Ovary (tissue), 9 donors: ENCODE data around the gene FUCA2. TPM values are rescaled to one million over a fixed set of nuclear protein-coding genes. Genes with fewer than 3 reads are reported as not detected.

Source experiments
- DNase-seq, 5 donors: peaks; one replicate each; pipeline ENCODE4 v3.0.0-alpha.2; 2019 to 2020
- H3K27ac ChIP-seq, 2 donors: fragments of 200-600 bp; one replicate each; pipeline versions ENCODE4 v1.5.1 to v1.8.0; 2019 to 2022
- H3K27me3 ChIP-seq: fragments of 200-600 bp; one replicate; pipeline ENCODE4 v1.8.0; 2022
- H3K36me3 ChIP-seq: fragments of 200-600 bp; sonication (generic); one replicate; pipeline ENCODE4 v1.5.1; 2019
- H3K4me1 ChIP-seq: one replicate; pipeline ENCODE4 v1.8.1; 2013; ENCODE audit warnings: mild to moderate bottlenecking, moderate library complexity; ENCODE audit not compliant: insufficient read depth
- H3K4me3 ChIP-seq: fragments of 200-600 bp; sonication (generic); one replicate; pipeline ENCODE4 v1.5.1; 2017
- H3K9me3 ChIP-seq, 2 donors: fragments of 200-600 bp in 1 of 2; sonication (generic) in 1 of 2; one replicate each; pipeline versions ENCODE4 v1.5.1 to v1.8.1; 2013 to 2019; ENCODE audit warnings: mild to moderate bottlenecking in 1 of 2, moderate library complexity in 1 of 2
- EP300 ChIP-seq: sonication (generic); formaldehyde crosslinking; IDR thresholded peaks from one replicate; pipeline ENCODE4 v1.6.1; 2017; ENCODE audit warnings: antibody characterized with exemption
- POLR2A ChIP-seq: fragments of 450-650 bp; IDR thresholded peaks from one replicate; pipeline ENCODE4 v1.6.1; 2017; ENCODE audit warnings: antibody characterized with exemption, mild to moderate bottlenecking, moderate library complexity
- WGBS, 3 donors: extraction: QIAGEN DNeasy Blood & Tissue Kit in 1 of 3; methylation state at CpG; one replicate each; pipeline versions ENCODE4 v1.1.5 to v1.1.7; 2013 to 2017; 5-methylcytosine and 5-hydroxymethylcytosine counted together
- intact Hi-C, 4 donors: fragments of 100-400 bp; cut with DNase I; formaldehyde crosslinking; loops; one replicate each; pipeline versions ENCODE4 v1.11.0 to v1.15.1; 2022 to 2023
- polyA plus RNA-seq, 2 donors: library from polyadenylated mRNA; stranded (reverse); fragments of 200-250 nt in 1 of 2; fragments of 350-450 nt in 1 of 2; fragmentation: Illumina TruSeq in 1 of 2; extraction: RNeasy Lipid Tissue Mini Kit (QIAGEN cat#74804) in 1 of 2; gene quantifications; one replicate each; pipeline ENCODE4 v1.2.3, GENCODE V29; 2013 to 2014
- total RNA-seq, 7 donors: library from RNA; depleted of rRNA in 2 of 7; stranded (reverse); fragments of >200 nt in 2 of 7; fragmentation: NEBNext Ultra II Directional in 3 of 7; extraction: Animal tissue kit (Norgen Biotek cat#: 25700) in 3 of 7; gene quantifications; one replicate each; pipeline versions ENCODE4 v1.1.0 to v1.2.4, GENCODE V29; 2016 to 2023
- TF ChIP-seq, protein P1 (sequence below), 3 donors: fragments of 450-650 bp in 2 of 3; fragments of 200-600 bp in 1 of 3; IDR thresholded peaks; one replicate each; pipeline versions ENCODE4 v1.5.1 to v1.8.0; 2016 to 2022; ENCODE audit warnings: antibody characterized with exemption in 3 of 3, mild to moderate bottlenecking in 1 of 3
- donor health status: DM: no; HTN: no; CAD: no; lungs with moderate emphysema.
- donor health status: DM: no; HTN: no; CAD: no.
- donor health status: Bipolar disorder and iron deficiency.
- donor health status: DM: yes; HTN: yes; CAD: no.
- donor health status: DM: no; HTN: no; CAD: no.
- donor health status: DM: yes; HTN: yes; CAD: no.

FUCA2 gene
- total and polyA plus RNA-seq, 9 donors = 23.2 to 68.1 (median 44.8) TPM

DNA sequence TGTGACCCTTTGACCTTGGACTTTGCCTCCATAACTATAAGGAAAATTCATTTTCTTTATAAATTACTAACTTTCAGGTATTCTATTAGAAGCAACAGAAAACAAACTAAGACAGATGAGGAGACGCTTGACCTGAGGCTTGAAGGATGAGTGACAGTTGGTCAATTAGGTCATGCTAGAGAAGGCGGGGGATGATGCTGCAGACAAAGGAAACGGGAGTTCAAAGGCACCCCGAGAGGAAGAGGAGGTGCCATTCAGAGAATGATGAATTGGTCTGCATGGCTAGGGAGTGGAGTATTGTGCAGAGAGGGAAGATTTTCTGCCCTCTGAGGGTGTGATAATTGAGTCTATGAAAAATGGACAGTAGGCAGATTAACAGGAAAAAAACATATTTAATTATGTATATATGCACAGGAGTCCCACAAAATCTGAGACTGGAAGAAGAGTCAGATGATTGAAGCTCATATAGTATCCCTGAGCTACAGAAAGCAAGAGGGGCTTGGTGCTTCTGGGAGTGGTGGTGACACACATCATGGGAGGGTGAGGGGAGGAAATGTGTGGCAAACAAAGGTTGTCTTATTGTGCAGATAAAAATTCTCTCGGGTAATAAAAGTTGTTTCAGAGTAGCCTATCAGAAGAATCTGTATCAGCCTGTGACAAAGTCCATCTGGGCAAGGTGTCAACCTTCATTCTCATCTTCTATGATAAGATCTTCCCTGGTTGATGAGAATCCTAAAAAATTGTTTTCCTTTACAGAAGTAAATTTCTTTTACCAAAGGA is 20.4 kb upstream of the FUCA2 start:
- TF ChIP-seq, protein P1, sequence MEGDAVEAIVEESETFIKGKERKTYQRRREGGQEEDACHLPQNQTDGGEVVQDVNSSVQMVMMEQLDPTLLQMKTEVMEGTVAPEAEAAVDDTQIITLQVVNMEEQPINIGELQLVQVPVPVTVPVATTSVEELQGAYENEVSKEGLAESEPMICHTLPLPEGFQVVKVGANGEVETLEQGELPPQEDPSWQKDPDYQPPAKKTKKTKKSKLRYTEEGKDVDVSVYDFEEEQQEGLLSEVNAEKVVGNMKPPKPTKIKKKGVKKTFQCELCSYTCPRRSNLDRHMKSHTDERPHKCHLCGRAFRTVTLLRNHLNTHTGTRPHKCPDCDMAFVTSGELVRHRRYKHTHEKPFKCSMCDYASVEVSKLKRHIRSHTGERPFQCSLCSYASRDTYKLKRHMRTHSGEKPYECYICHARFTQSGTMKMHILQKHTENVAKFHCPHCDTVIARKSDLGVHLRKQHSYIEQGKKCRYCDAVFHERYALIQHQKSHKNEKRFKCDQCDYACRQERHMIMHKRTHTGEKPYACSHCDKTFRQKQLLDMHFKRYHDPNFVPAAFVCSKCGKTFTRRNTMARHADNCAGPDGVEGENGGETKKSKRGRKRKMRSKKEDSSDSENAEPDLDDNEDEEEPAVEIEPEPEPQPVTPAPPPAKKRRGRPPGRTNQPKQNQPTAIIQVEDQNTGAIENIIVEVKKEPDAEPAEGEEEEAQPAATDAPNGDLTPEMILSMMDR (IDR thresholded peaks at IDR 0.05) = no peak
- TF ChIP-seq EP300 (no peak), POLR2A (no peak)
- Histone ChIP-seq H3K36me3 (no peaks in the 10 kb centered on the region), H3K27ac (no peak overlapping the region), H3K27me3 (no peaks in the 10 kb centered on the region), H3K4me1 (no peaks in the 10 kb centered on the region), H3K9me3 (no peaks in the 10 kb centered on the region), H3K4me3 (no peak overlapping the region)
- intact Hi-C loops = no loop called here
- DNase-seq = no peak
- 45 to 60% (median 50%) methylated on average over 5 of the region's 5 CpGs for WGBS, 3 donors

DNA sequence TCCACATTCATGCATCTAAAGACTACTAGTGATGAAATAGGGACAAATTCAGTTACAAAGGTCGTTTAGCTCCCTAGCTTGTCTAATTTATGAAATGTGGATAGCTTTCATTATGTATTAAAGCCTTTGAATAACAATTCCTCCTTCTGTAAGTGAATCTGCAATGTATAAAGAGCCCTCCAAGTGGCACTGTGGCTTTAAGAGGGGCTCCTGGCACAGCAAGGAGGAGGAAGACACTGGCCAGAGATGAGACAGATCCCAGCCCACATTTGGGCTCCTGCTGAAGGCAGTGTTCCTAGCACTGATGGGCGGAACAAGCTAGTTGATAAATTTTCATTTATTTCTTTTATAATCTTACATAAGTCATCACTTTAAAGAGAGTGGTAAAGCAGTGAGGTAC is 17.6 kb upstream of the FUCA2 start:
- intact Hi-C loops = no loop called here
- 44 to 58% (median 44%) methylated on average over 2 of the region's 2 CpGs for WGBS, 3 donors
- Histone ChIP-seq H3K4me1 (no peaks in the 10 kb centered on the region), H3K27ac (no peak overlapping the region), H3K4me3 (no peak overlapping the region), H3K9me3 (no peaks in the 10 kb centered on the region), H3K27me3 (no peaks in the 10 kb centered on the region), H3K36me3 (no peaks in the 10 kb centered on the region)
- no peak for TF ChIP-seq POLR2A
- TF ChIP-seq, protein P1 (IDR thresholded peaks at IDR 0.05) = no peak
- no peak for TF ChIP-seq EP300
- DNase-seq = no peak

DNA sequence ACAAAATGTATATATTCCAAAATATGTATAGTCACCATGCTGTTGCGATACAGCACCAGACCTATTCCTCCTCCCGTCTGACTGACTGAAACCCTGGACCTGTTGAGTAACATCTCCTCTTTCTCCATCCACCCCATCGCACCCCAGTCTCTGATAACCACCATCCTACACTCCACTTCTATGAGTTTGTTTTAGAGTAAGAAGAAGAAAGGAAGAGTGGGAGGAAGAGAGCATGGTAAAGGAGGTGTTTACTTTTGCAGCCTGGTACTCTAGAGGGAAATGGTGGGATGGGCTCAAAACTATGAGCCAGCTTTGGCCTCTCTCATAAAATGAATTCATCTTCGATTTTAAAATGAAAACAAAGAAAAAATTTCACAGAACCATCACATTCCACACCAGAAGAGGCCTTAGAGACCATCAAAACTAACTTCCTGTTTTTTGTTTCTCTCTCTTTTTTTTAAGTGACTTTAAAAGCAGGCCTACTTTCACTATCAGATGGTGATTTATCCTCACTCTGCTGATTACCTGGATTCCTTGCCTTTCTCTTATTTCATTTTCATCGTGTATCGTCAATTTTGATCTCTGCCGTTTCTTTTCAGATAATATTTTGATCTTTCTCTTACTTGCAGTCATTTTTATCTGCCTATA is 16.8 kb upstream of the FUCA2 start:
- H3K27me3 ChIP-seq = no peaks in the 10 kb centered on the region
- H3K4me1 ChIP-seq = no peaks in the 10 kb centered on the region
- H3K4me3 ChIP-seq = no peak overlapping the region
- no peak overlapping the region for H3K27ac ChIP-seq
- TF ChIP-seq, protein P1 (IDR thresholded peaks at IDR 0.05) = no peak
- no peak for TF ChIP-seq POLR2A
- no peaks in the 10 kb centered on the region for H3K9me3 ChIP-seq
- DNase-seq = no peak
- H3K36me3 ChIP-seq = no peaks in the 10 kb centered on the region
- 59 to 72% (median 62%) methylated on average over 7 of the region's 7 CpGs for WGBS, 3 donors
- intact Hi-C loops = no loop called here

DNA sequence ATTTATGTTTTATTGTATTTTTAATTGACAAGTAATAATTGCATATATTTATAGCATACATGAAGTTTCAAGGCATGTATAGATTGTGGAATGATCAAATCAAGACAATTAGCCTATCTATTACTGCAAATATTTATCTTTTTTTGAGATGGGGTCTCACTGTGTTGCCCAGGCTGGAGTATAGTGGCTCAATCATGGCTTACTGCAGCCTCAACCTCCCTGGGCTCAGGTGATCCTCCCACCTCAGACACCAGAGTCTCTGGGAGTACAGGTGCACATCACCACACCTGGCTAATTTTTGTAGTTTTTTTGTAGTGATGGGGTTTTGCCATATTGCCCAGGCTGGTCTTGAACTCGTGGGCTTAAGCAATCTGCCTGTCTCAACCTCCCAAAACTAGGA is 16.2 kb upstream of the FUCA2 start:
- no peak overlapping the region for H3K4me3 ChIP-seq
- TF ChIP-seq EP300 (no peak), POLR2A (no peak)
- TF ChIP-seq, protein P1 (IDR thresholded peaks at IDR 0.05) = no peak
- H3K4me1 ChIP-seq = no peaks in the 10 kb centered on the region
- intact Hi-C loops = no loop called here
- no peak overlapping the region for H3K27ac ChIP-seq
- H3K9me3 ChIP-seq = no peaks in the 10 kb centered on the region
- 86 to 95% (median 93%) methylated on average over 1 of the region's 1 CpG for WGBS, 3 donors
- no peaks in the 10 kb centered on the region for H3K27me3 ChIP-seq
- no peak for DNase-seq
- no peaks in the 10 kb centered on the region for H3K36me3 ChIP-seq
